NOMO-1 (cell line): ENCODE measurements around the gene TCF7.

ENCODE experiments used
- DNase-seq, 2 experiments: peaks; one replicate each; lab custom pipeline; 2025; ENCODE audit not compliant: unreplicated experiment in 2 of 2; lab: John Stamatoyannopoulos, UW

The TCF7 gene

GRCh38 chr5:134113902-134114875 lies at the start of gene TCF7:
TSS of gene TCF7 (plus strand) at chr5:134114681. CDS start at chr5:134114907, 226 bp downstream.
- peak; percentile 55 to 56 for DNase-seq

- DNase-seq: no peak
Observed at GRCh38 chr5:134069553-134069952, 44.9 kb upstream of the TCF7 start.

GRCh38 chr5:134070725-134071613 lies 43.5 kb upstream of the TCF7 start:
- no peak for DNase-seq

GRCh38 chr5:134071614-134072207 lies 42.8 kb upstream of the TCF7 start:
- no peak for DNase-seq

- no peak for DNase-seq
Observed at GRCh38 chr5:134072471-134073210, 41.8 kb upstream of the TCF7 start.

GRCh38 chr5:134073404-134073803 lies 41.1 kb upstream of the TCF7 start:
- peak in 1 of 2 experiments; percentile 4 for DNase-seq

- no peak for DNase-seq
Observed at GRCh38 chr5:134075102-134075501, 39.4 kb upstream of the TCF7 start.

GRCh38 chr5:134077926-134078580 lies 36.4 kb upstream of the TCF7 start:
- no peak for DNase-seq

GRCh38 chr5:134079748-134080581 lies 34.5 kb upstream of the TCF7 start:
- DNase-seq: no peak

GRCh38 chr5:134082264-134082992 lies 32.1 kb upstream of the TCF7 start:
- DNase-seq: no peak

- no peak for DNase-seq
Observed at GRCh38 chr5:134083517-134083916, 31.0 kb upstream of the TCF7 start.

GRCh38 chr5:134084022-134084565 lies 30.4 kb upstream of the TCF7 start:
- no peak for DNase-seq

- DNase-seq: no peak
Observed at GRCh38 chr5:134084570-134084969, 29.9 kb upstream of the TCF7 start.

GRCh38 chr5:134085411-134085810 lies 29.1 kb upstream of the TCF7 start:
- DNase-seq: no peak

GRCh38 chr5:134086225-134086942 lies 28.1 kb upstream of the TCF7 start:
- no peak for DNase-seq

- DNase-seq: no peak
Observed at GRCh38 chr5:134086943-134087305, 27.6 kb upstream of the TCF7 start.

GRCh38 chr5:134088291-134088690 lies 26.2 kb upstream of the TCF7 start:
- DNase-seq: no peak
